Esophagus muscularis mucosa (tissue), 4 donors: ENCODE results near the gene PRKCE.

ENCODE experiments used
- EP300 ChIP-seq: sonication (generic); formaldehyde crosslinking; IDR thresholded peaks from one replicate; pipeline ENCODE4 v1.6.1; 2017; ENCODE audit warnings: antibody characterized with exemption
- POLR2A ChIP-seq: fragments of 450-650 bp; IDR thresholded peaks from one replicate; pipeline ENCODE4 v1.6.1; 2017; ENCODE audit warnings: antibody characterized with exemption, moderate library complexity, mild to moderate bottlenecking, low read depth
- POLR2AphosphoS5 ChIP-seq, 2 donors: sonication (generic); formaldehyde crosslinking; IDR thresholded peaks; one replicate each; pipeline ENCODE4 v1.6.1; 2017; ENCODE audit warnings: antibody characterized with exemption in 2 of 2
- TF ChIP-seq, protein P1 (sequence below), 3 experiments: fragments of 200-600 bp in 2 of 3; fragments of 450-650 bp in 1 of 3; sonication (generic) in 2 of 3; IDR thresholded peaks; one replicate each; pipeline ENCODE4 v1.5.1; 2017 to 2019; ENCODE audit warnings: antibody characterized with exemption in 3 of 3, mild to moderate bottlenecking in 2 of 3, moderate library complexity in 1 of 3

DNA sequence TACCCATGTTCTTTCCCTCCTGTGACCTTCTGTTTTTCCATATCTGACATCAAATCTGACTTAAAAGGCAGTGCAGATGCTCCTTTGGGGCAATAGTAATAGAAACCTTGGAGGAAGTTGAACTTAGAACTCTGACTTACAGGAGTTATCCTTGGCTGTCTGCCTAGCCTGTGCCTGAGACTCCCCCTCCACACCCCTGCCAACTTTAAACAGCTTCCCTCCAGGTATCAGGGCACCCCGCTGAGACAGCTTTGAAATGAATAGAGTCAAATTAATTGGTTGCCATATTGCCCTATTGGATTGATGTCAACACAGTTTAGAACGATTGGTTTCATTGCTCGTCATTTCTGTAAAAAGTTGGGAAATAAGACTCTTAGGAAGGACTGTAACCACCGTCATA is 322.0 kb downstream of the PRKCE start:
- TF ChIP-seq, protein P1, sequence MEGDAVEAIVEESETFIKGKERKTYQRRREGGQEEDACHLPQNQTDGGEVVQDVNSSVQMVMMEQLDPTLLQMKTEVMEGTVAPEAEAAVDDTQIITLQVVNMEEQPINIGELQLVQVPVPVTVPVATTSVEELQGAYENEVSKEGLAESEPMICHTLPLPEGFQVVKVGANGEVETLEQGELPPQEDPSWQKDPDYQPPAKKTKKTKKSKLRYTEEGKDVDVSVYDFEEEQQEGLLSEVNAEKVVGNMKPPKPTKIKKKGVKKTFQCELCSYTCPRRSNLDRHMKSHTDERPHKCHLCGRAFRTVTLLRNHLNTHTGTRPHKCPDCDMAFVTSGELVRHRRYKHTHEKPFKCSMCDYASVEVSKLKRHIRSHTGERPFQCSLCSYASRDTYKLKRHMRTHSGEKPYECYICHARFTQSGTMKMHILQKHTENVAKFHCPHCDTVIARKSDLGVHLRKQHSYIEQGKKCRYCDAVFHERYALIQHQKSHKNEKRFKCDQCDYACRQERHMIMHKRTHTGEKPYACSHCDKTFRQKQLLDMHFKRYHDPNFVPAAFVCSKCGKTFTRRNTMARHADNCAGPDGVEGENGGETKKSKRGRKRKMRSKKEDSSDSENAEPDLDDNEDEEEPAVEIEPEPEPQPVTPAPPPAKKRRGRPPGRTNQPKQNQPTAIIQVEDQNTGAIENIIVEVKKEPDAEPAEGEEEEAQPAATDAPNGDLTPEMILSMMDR (IDR thresholded peaks at IDR 0.05), result no peak
- TF ChIP-seq POLR2A (no peak), POLR2AphosphoS5 (IDR thresholded peaks at IDR 0.05) (no peak), EP300 (no peak)
